CD4-positive, CD25-positive, alpha-beta regulatory T cell (primary cell): ENCODE data around the gene SDHA. TPM values are rescaled to one million over a fixed set of nuclear protein-coding genes. Genes with fewer than 3 reads are reported as not detected.
"Not testable (repeated sequence)": the region's sequence is repeated elsewhere in the genome, so short reads cannot be mapped to it uniquely, and the experiment has no call there.

Source experiments
- ATAC-seq, 2 donors: fragments of 150-1000 bp; cut with Tn5 transposase; one replicate each; pipeline ENCODE4 v1.10.0; 2021; ENCODE audit warnings: low read depth in 2 of 2, moderate number of reproducible peaks in 2 of 2, moderate library complexity in 1 of 2
- DNase-seq, 3 donors: peaks; one replicate each; pipeline versions ENCODE4 v3.0.0 to v3.0.0-alpha.2; 2012 to 2022; ENCODE audit warnings: mixed read lengths in 1 of 3
- H3K27ac ChIP-seq: one replicate; pipeline ENCODE4 v1.7.0; 2013; ENCODE audit warnings: mild to moderate bottlenecking, low read length; ENCODE audit not compliant: insufficient read depth, poor library complexity, severe bottlenecking
- H3K27me3 ChIP-seq: one replicate; pipeline ENCODE4 v1.7.0; 2013; ENCODE audit warnings: low read length; ENCODE audit not compliant: control insufficient read depth, insufficient read depth
- H3K36me3 ChIP-seq: one replicate; pipeline ENCODE4 v1.7.0; 2013; ENCODE audit warnings: mild to moderate bottlenecking, low read length, moderate library complexity; ENCODE audit not compliant: control insufficient read depth, insufficient read depth
- H3K4me1 ChIP-seq: 2 replicates; pipeline ENCODE4 v1.7.0; 2013; ENCODE audit warnings: mild to moderate bottlenecking, low read length; ENCODE audit not compliant: insufficient read depth, control insufficient read depth, poor library complexity, severe bottlenecking
- H3K4me3 ChIP-seq: one replicate; pipeline ENCODE4 v1.7.0; 2013; ENCODE audit warnings: low read depth, mild to moderate bottlenecking, low read length, moderate library complexity
- H3K9me3 ChIP-seq, 2 experiments: 1 replicate in 1 of 2; 2 replicates in 1 of 2; pipeline ENCODE4 v1.7.0; 2013; ENCODE audit warnings: low read length in 2 of 2, mild to moderate bottlenecking in 1 of 2, moderate library complexity in 1 of 2; ENCODE audit not compliant: control insufficient read depth in 2 of 2
- H3K27ac Mint-ChIP-seq, 3 donors: one replicate each; pipeline ENCODE4 v1.8.0; 2020 to 2022; ENCODE audit warnings: mild to moderate bottlenecking in 3 of 3, mixed read lengths in 3 of 3, moderate library complexity in 2 of 3
- H3K27me3 Mint-ChIP-seq: one replicate; pipeline ENCODE4 v1.8.0; 2022; ENCODE audit warnings: mild to moderate bottlenecking, mixed read lengths
- H3K36me3 Mint-ChIP-seq: one replicate; pipeline ENCODE4 v1.8.0; 2020; ENCODE audit warnings: mixed read lengths
- H3K4me1 Mint-ChIP-seq, 4 donors: one replicate each; pipeline ENCODE4 v1.8.0; 2020 to 2022; ENCODE audit warnings: mixed read lengths in 4 of 4, mild to moderate bottlenecking in 1 of 4
- H3K4me3 Mint-ChIP-seq, 4 donors: one replicate each; pipeline ENCODE4 v1.8.0; 2020 to 2022; ENCODE audit warnings: mild to moderate bottlenecking in 4 of 4, mixed read lengths in 4 of 4, moderate library complexity in 3 of 4
- H3K9me3 Mint-ChIP-seq, 7 donors: one replicate each; pipeline ENCODE4 v1.8.0; 2020 to 2022; ENCODE audit warnings: mixed read lengths in 7 of 7, mild to moderate bottlenecking in 3 of 7, moderate library complexity in 2 of 7
- polyA plus RNA-seq, 4 donors: library from polyadenylated mRNA; unstranded; fragments of 300-500 nt; fragmentation: Illumina TruSeq; gene quantifications; one replicate each; pipeline ENCODE4 v1.2.3, GENCODE V29; 2021
- total RNA-seq: library from RNA; stranded (reverse); gene quantifications from one replicate; pipeline ENCODE4 v1.2.3, GENCODE V29; 2022

Gene SDHA
- total and polyA plus RNA-seq, 5 donors from 2014 or later: 211 to 290 (median 235) TPM

- not testable (repeated sequence) for H3K27me3 Mint-ChIP-seq, H3K9me3 ChIP-seq, H3K4me3 ChIP-seq, H3K27ac ChIP-seq, H3K9me3 Mint-ChIP-seq, H3K4me3 Mint-ChIP-seq, H3K36me3 Mint-ChIP-seq, DNase-seq, H3K36me3 ChIP-seq, ATAC-seq, H3K27me3 ChIP-seq, H3K4me1 ChIP-seq
- peaks cover 14 to 41% (median 20%) of the 10 kb centered on the region in 4 donors for H3K4me1 Mint-ChIP-seq
- H3K27ac Mint-ChIP-seq: peak overlapping the region in 2 of 3 donors; percentile 41 to 78
Measured at GRCh38 chr5:296207-296606, 78.1 kb downstream of the SDHA start.

GRCh38 chr5:296954-297353 lies 78.8 kb downstream of the SDHA start:
- H3K36me3 ChIP-seq, H3K36me3 Mint-ChIP-seq, ATAC-seq, H3K9me3 ChIP-seq, H3K4me1 ChIP-seq, H3K27ac ChIP-seq, H3K4me3 ChIP-seq, H3K27me3 Mint-ChIP-seq, DNase-seq, H3K9me3 Mint-ChIP-seq, H3K27me3 ChIP-seq: not testable (repeated sequence)
- Mint-ChIP-seq H3K4me3 (peak overlapping the region in 1 of 4 donors; percentile 54), H3K4me1 (peaks cover 14 to 46% (median 22%) of the 10 kb centered on the region in 4 donors), H3K27ac (peak overlapping the region in 1 of 3 donors; percentile 35)

DNA sequence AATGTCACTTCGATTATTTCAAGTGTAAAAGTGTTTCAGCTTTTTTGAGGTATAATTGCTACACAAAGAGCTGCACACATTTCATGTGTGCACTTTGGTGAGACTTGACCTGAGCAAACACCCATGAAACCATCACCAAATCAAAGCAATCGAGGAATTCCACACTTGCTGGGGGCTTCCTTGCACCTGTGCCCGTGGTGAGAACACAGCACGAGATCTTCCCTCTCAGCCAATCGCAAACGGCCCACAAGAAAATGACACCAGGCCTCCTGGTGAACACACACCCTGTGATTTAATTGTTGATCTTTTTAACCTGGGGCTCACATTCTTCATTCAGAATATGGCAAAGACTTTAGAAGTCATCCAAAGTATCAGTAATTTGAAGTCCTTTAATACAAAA lies 79.3 kb downstream of the SDHA start:
- not testable (repeated sequence) for H3K9me3 ChIP-seq, H3K36me3 Mint-ChIP-seq, ATAC-seq, DNase-seq, H3K4me3 Mint-ChIP-seq, H3K27me3 ChIP-seq, H3K4me1 ChIP-seq, H3K9me3 Mint-ChIP-seq, H3K4me3 ChIP-seq, H3K36me3 ChIP-seq, H3K27ac ChIP-seq, H3K27me3 Mint-ChIP-seq
- peak overlapping the region in 1 of 3 donors; percentile 35 for H3K27ac Mint-ChIP-seq
- peaks cover 14 to 50% (median 22%) of the 10 kb centered on the region in 4 donors for H3K4me1 Mint-ChIP-seq

GRCh38 chr5:297991-298736 lies 80.0 kb downstream of the SDHA start:
- not testable (repeated sequence) for H3K27me3 ChIP-seq, H3K9me3 Mint-ChIP-seq, H3K9me3 ChIP-seq, H3K27me3 Mint-ChIP-seq, H3K36me3 Mint-ChIP-seq, H3K4me1 ChIP-seq, H3K27ac ChIP-seq, H3K36me3 ChIP-seq, ATAC-seq, H3K4me3 Mint-ChIP-seq, DNase-seq, H3K4me3 ChIP-seq
- peaks cover 14 to 53% (median 22%) of the 10 kb centered on the region in 4 donors for H3K4me1 Mint-ChIP-seq
- H3K27ac Mint-ChIP-seq: peak overlapping the region in 1 of 3 donors; percentile 35

- no peak overlapping the region for H3K4me3 Mint-ChIP-seq
- peaks cover 14 to 53% (median 23%) of the 10 kb centered on the region in 4 donors for H3K4me1 Mint-ChIP-seq
- no peaks in the 10 kb centered on the region for H3K27me3 Mint-ChIP-seq
- no peaks in the 10 kb centered on the region for H3K9me3 ChIP-seq
- ATAC-seq (no peak), DNase-seq (no peak)
- no peaks in the 10 kb centered on the region for H3K36me3 ChIP-seq
- H3K27ac ChIP-seq: no peak overlapping the region
- no peaks in the 10 kb centered on the region for H3K4me1 ChIP-seq
- H3K27ac Mint-ChIP-seq: no peak overlapping the region
- H3K9me3 Mint-ChIP-seq: no peaks in the 10 kb centered on the region
- H3K27me3 ChIP-seq: no peaks in the 10 kb centered on the region
- H3K4me3 ChIP-seq: no peak overlapping the region
- H3K36me3 Mint-ChIP-seq: peaks cover 3% of the 10 kb centered on the region
Measured at GRCh38 chr5:298737-299125, 80.6 kb downstream of the SDHA start.

DNA sequence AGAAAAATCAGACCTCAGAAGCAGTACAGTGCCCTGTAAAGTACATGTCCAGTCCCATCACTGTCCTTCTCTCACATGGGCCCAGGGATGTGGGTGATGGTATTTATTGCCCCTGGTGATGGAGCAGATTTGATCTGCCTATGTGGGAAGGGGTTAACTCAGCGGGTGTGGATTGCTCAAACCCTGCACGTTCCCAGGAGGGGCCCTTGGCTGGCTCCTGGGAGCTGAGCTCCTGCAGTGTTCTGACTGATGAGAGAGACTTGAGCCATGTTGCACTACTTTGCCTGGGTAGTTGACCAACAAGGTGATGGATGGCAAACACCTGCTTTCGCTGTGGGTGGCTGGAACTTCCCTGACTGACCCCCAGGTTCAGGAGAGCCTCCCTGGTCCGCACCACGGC lies 81.8 kb downstream of the SDHA start:
- not testable (repeated sequence) for ATAC-seq, H3K4me3 ChIP-seq, H3K27me3 Mint-ChIP-seq, H3K4me1 ChIP-seq, H3K9me3 Mint-ChIP-seq, DNase-seq, H3K27ac ChIP-seq, H3K36me3 Mint-ChIP-seq, H3K4me3 Mint-ChIP-seq, H3K9me3 ChIP-seq, H3K27ac Mint-ChIP-seq, H3K36me3 ChIP-seq, H3K27me3 ChIP-seq
- H3K4me1 Mint-ChIP-seq: peaks cover 14 to 49% (median 23%) of the 10 kb centered on the region in 4 donors

DNA sequence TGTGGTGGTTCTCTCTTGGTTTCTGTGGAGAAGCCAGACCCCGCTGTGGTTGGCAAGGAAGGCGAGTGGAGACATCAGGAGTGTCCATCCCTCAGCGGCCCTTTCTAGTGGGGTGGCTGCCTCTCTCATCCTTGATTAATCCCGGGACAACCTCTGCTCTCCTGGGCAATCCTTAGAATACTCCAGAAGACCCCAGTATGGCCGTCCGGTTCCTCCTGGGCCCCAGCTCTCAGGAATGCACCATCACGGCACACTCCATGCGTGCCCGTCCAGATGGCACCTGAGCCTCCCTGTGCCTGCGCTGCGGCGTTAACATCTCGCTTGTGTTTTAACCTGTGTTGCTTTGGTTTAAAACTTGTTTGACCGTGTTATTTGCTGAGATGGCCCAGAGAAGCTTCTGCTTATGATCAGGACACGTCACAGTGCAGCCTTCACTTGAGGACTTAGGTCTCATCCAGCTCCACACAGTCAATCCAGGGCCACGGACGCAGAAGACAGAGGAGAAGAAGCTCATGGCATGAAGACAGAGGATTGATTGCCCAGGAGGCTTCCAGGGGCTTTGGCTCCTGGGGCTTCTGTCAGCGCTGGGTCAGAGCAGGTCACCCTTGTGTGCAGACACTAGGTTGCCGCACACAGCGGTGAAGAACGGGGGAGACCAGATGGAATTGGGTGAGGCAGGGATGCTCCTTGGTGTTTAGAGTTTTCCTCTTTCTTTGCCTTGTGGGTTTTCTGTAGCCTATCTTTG lies 82.7 kb downstream of the SDHA start:
- Mint-ChIP-seq H3K4me1 (peaks cover 14 to 47% (median 23%) of the 10 kb centered on the region in 4 donors), H3K27ac (peak overlapping the region; percentile 23 to 79 (median 79))
- H3K36me3 Mint-ChIP-seq, ATAC-seq, H3K9me3 Mint-ChIP-seq, H3K4me3 Mint-ChIP-seq, H3K36me3 ChIP-seq, H3K4me1 ChIP-seq, H3K9me3 ChIP-seq, H3K4me3 ChIP-seq, H3K27ac ChIP-seq, DNase-seq, H3K27me3 Mint-ChIP-seq, H3K27me3 ChIP-seq: not testable (repeated sequence)
